ENCODE results near the gene MAPRE2. TPM values are rescaled to one million over a fixed set of nuclear protein-coding genes. Genes with fewer than 3 reads are reported as not detected.

Gene MAPRE2
- total RNA-seq, 1 experiment from 2014 or later: 29.4 TPM

GRCh38 chr18:35063875-35064690 lies 22.9 kb downstream of the MAPRE2 start:
- Histone ChIP-seq H3K23ac (ENCODE audit: insufficient read length, low read depth, low read length) (no peak overlapping the region), H3T11ph (ENCODE audit: low read length) (no peak overlapping the region), H2AFZ (ENCODE audit: low read length) (no peak overlapping the region), H3K14ac (ENCODE audit: insufficient read depth, low read length) (no peak overlapping the region), H3K4ac (ENCODE audit: low read depth, low read length) (no peak overlapping the region), H2BK20ac (ENCODE audit: low read depth, low read length, poor library complexity, severe bottlenecking) (no peak overlapping the region), H3K79me2 (ENCODE audit: insufficient read depth, low read length) (no peaks in the 10 kb centered on the region; the same call in 1 of the 2 replicates), H2BK120ac (ENCODE audit: low read depth, low read length, poor library complexity, severe bottlenecking) (no peak overlapping the region), H3K27ac (ENCODE audit: insufficient read length, low read depth, low read length) (no peak overlapping the region), H2BK12ac (ENCODE audit: insufficient read length, low read depth, low read length) (no peak overlapping the region), H2BK15ac (ENCODE audit: low read depth, low read length) (no peak overlapping the region), H3K56ac (ENCODE audit: insufficient read length, low read depth, low read length) (no peak overlapping the region), H3K4me1 (ENCODE audit: insufficient read depth, low read length) (peaks cover 6% of the 10 kb centered on the region; the same call in 1 of the 2 replicates), H4K5ac (ENCODE audit: insufficient read length, low read depth, low read length) (no peak overlapping the region), H4K8ac (replicated peaks; ENCODE audit: insufficient read length, low read depth, low read length) (no peak overlapping the region), H3K9me3 (ENCODE audit: control insufficient read depth, low read depth, low read length) (no peaks in the 10 kb centered on the region), H3K9ac (ENCODE audit: extremely low read depth, insufficient read length, low read length) (no peak overlapping the region), H3K23me2 (ENCODE audit: insufficient read length, low read depth, low read length, poor library complexity, severe bottlenecking) (no peaks in the 10 kb centered on the region), H3K18ac (ENCODE audit: insufficient read length, low read depth, low read length) (no peak overlapping the region), H2BK5ac (ENCODE audit: insufficient read length, low read length) (no peak overlapping the region), H2AK5ac (ENCODE audit: insufficient read length, low read length) (no peak overlapping the region), H3K27me3 (ENCODE audit: insufficient read depth, low read length) (no peaks in the 10 kb centered on the region), H3K4me2 (ENCODE audit: insufficient read depth, insufficient read length, low read length) (no peak overlapping the region), H4K91ac (ENCODE audit: insufficient read length, low read depth, low read length) (no peak overlapping the region), H3K79me1 (ENCODE audit: insufficient read depth, low read depth, low read length, poor library complexity, severe bottlenecking) (no peaks in the 10 kb centered on the region), H4K20me1 (ENCODE audit: control insufficient read depth, insufficient read depth, insufficient read length) (no peaks in the 10 kb centered on the region)
- Mint-ChIP-seq H3K36me3 (ENCODE audit: insufficient read depth in 1 of 3, low read depth in 3 of 3) (no peaks in the 10 kb centered on the region), H3K4me3 (no peak overlapping the region), H3K27ac (no peak overlapping the region), H3K27me3 (ENCODE audit: low read depth) (no peaks in the 10 kb centered on the region), H3K9me3 (no peaks in the 10 kb centered on the region), H3K4me1 (peaks cover 28 to 29% of the 10 kb centered on the region in 2 experiments)
- TF ChIP-seq CTCF (conservative IDR thresholded peaks at IDR 0.05): no peak
- DNase-seq: no peak
- WGBS (ENCODE audit: extremely low coverage, insufficient read length, low lambda C conversion rate): no CpG with 5 or more reads among the region's 4 CpGs

All from H9 (cell line).